Astrocyte (in vitro differentiated cells and primary cell): ENCODE data around the gene COL28A1. TPM values are rescaled to one million over a fixed set of nuclear protein-coding genes. Genes with fewer than 3 reads are reported as not detected.

Experiments
- DNase-seq: peaks from one replicate; pipeline ENCODE4 v3.0.0-alpha.2; 2010; ENCODE audit warnings: low read depth
- FAIRE-seq: peaks from 2 replicates; lab custom pipeline; 2011; peaks lifted over from hg19 to GRCh38; lab: Jason Lieb, UNC
- H2AFZ ChIP-seq: 2 replicates; pipeline ENCODE4 v1.6.0; 2012; ENCODE audit warnings: low read depth, low read length, inconsistent platforms
- H3K27ac ChIP-seq: 2 replicates; pipeline ENCODE4 v1.5.1; 2011; ENCODE audit warnings: low read depth, low read length, inconsistent platforms
- H3K27me3 ChIP-seq: 2 replicates; pipeline ENCODE4 v1.6.0; 2011; ENCODE audit warnings: low read length, inconsistent platforms; ENCODE audit not compliant: insufficient read depth
- H3K36me3 ChIP-seq: 2 replicates; pipeline ENCODE4 v1.5.1; 2011; ENCODE audit warnings: low read length, inconsistent platforms; ENCODE audit not compliant: insufficient read depth
- H3K4me1 ChIP-seq: 2 replicates; pipeline ENCODE4 v1.5.1; 2011; ENCODE audit warnings: low read length, inconsistent platforms; ENCODE audit not compliant: insufficient read depth
- H3K4me2 ChIP-seq: 2 replicates; pipeline ENCODE4 v1.6.0; 2012; ENCODE audit warnings: low read length, inconsistent platforms
- H3K4me3 ChIP-seq: 2 replicates; pipeline ENCODE4 v1.5.1; 2011; ENCODE audit warnings: low read depth, mild to moderate bottlenecking, low read length, inconsistent platforms; ENCODE audit not compliant: insufficient read depth
- H3K79me2 ChIP-seq: 2 replicates; pipeline ENCODE4 v1.6.0; 2012; ENCODE audit warnings: mild to moderate bottlenecking, low read length, inconsistent platforms; ENCODE audit not compliant: insufficient read depth
- H3K9ac ChIP-seq: 2 replicates; pipeline ENCODE4 v1.6.0; 2012; ENCODE audit warnings: mild to moderate bottlenecking, low read length, inconsistent platforms
- H3K9me3 ChIP-seq: 2 replicates; pipeline ENCODE4 v1.5.1; 2012; ENCODE audit warnings: low read depth, mild to moderate bottlenecking, low read length, inconsistent platforms; ENCODE audit not compliant: insufficient read depth
- H4K20me1 ChIP-seq: 2 replicates; pipeline ENCODE4 v1.6.0; 2012; ENCODE audit warnings: low read length, inconsistent platforms; ENCODE audit not compliant: insufficient read depth
- H3K27ac Mint-ChIP-seq: one replicate; pipeline ENCODE4 v1.8.0; 2021; ENCODE audit warnings: mild to moderate bottlenecking, mixed read lengths; ENCODE audit not compliant: unreplicated experiment
- H3K27me3 Mint-ChIP-seq: one replicate; pipeline ENCODE4 v1.8.0; 2021; ENCODE audit warnings: low read depth, mixed read lengths; ENCODE audit not compliant: unreplicated experiment
- H3K36me3 Mint-ChIP-seq: one replicate; pipeline ENCODE4 v1.8.0; 2021; ENCODE audit warnings: low read depth, mixed read lengths; ENCODE audit not compliant: unreplicated experiment
- H3K4me1 Mint-ChIP-seq: one replicate; pipeline ENCODE4 v1.8.0; 2021; ENCODE audit warnings: low read depth, mixed read lengths; ENCODE audit not compliant: unreplicated experiment
- H3K4me3 Mint-ChIP-seq: one replicate; pipeline ENCODE4 v1.8.0; 2021; ENCODE audit warnings: mild to moderate bottlenecking, moderate library complexity, mixed read lengths; ENCODE audit not compliant: unreplicated experiment
- H3K9me3 Mint-ChIP-seq: one replicate; pipeline ENCODE4 v1.8.0; 2021; ENCODE audit warnings: mild to moderate bottlenecking, mixed read lengths; ENCODE audit not compliant: unreplicated experiment
- EZH2 ChIP-seq: IDR thresholded peaks from 2 replicates; pipeline ENCODE4 v1.6.1; 2012; ENCODE audit warnings: mild to moderate bottlenecking, low read length, inconsistent platforms; ENCODE audit not compliant: insufficient read depth
- total RNA-seq: library from RNA; stranded (reverse); gene quantifications from 2 replicates; pipeline ENCODE4 v1.2.1, GENCODE V29; 2021
- TF ChIP-seq, protein P1 (sequence below): IDR thresholded peaks from 2 replicates; pipeline ENCODE4 v1.5.1; 2011; ENCODE audit warnings: low read depth, mild to moderate bottlenecking, inconsistent platforms, low read length, moderate library complexity; ENCODE audit not compliant: insufficient read depth

Gene COL28A1
- total RNA-seq, 1 donor from 2014 or later: 0.11 TPM

- Histone ChIP-seq H4K20me1 (no peaks in the 10 kb centered on the region), H3K36me3 (no peaks in the 10 kb centered on the region), H3K9me3 (no peaks in the 10 kb centered on the region), H2AFZ (no peak overlapping the region), H3K79me2 (no peaks in the 10 kb centered on the region), H3K27ac (no peak overlapping the region), H3K27me3 (no peaks in the 10 kb centered on the region), H3K9ac (no peak overlapping the region), H3K4me1 (no peaks in the 10 kb centered on the region), H3K4me2 (no peak overlapping the region), H3K4me3 (no peak overlapping the region)
- Mint-ChIP-seq H3K36me3 (no peaks in the 10 kb centered on the region), H3K4me1 (peaks cover 3% of the 10 kb centered on the region), H3K27ac (no peak overlapping the region), H3K27me3 (no peaks in the 10 kb centered on the region), H3K9me3 (no peaks in the 10 kb centered on the region), H3K4me3 (no peak overlapping the region)
- FAIRE-seq: no peak
- TF ChIP-seq EZH2: no peak
- TF ChIP-seq, protein P1, sequence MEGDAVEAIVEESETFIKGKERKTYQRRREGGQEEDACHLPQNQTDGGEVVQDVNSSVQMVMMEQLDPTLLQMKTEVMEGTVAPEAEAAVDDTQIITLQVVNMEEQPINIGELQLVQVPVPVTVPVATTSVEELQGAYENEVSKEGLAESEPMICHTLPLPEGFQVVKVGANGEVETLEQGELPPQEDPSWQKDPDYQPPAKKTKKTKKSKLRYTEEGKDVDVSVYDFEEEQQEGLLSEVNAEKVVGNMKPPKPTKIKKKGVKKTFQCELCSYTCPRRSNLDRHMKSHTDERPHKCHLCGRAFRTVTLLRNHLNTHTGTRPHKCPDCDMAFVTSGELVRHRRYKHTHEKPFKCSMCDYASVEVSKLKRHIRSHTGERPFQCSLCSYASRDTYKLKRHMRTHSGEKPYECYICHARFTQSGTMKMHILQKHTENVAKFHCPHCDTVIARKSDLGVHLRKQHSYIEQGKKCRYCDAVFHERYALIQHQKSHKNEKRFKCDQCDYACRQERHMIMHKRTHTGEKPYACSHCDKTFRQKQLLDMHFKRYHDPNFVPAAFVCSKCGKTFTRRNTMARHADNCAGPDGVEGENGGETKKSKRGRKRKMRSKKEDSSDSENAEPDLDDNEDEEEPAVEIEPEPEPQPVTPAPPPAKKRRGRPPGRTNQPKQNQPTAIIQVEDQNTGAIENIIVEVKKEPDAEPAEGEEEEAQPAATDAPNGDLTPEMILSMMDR: no peak
- no peak for DNase-seq
Observed at GRCh38 chr7:7347045-7347444, 188.6 kb downstream of the COL28A1 start.

DNA sequence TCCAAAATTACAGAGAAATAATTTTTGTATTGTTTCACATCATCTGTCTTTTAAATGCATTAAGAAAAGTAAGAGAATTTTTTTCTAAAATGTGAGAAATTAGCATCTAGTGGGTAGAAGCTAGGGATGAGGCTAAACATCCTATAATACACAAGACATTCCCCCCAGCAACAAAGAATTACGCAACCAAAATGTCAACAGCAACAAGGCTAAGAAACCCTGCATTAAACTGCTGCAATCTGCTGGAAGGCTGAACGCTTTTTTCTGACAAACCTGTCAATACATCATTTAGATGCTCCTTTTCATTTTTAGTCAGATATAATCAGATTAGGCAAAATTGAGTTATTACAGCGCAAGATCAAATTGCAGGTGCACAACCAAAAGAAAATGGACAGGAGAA is 191.1 kb downstream of the COL28A1 start:
- H2AFZ ChIP-seq: no peak overlapping the region
- no peak overlapping the region for H3K4me3 ChIP-seq
- H4K20me1 ChIP-seq: no peaks in the 10 kb centered on the region
- DNase-seq (no peak), FAIRE-seq (no peak)
- H3K9ac ChIP-seq: no peak overlapping the region
- Mint-ChIP-seq H3K4me1 (peaks cover 3% of the 10 kb centered on the region), H3K27me3 (no peaks in the 10 kb centered on the region), H3K4me3 (no peak overlapping the region), H3K9me3 (no peaks in the 10 kb centered on the region), H3K27ac (no peak overlapping the region), H3K36me3 (no peaks in the 10 kb centered on the region)
- no peaks in the 10 kb centered on the region for H3K79me2 ChIP-seq
- no peak for TF ChIP-seq EZH2
- TF ChIP-seq, protein P1: no peak
- H3K36me3 ChIP-seq: no peaks in the 10 kb centered on the region
- no peaks in the 10 kb centered on the region for H3K27me3 ChIP-seq
- no peak overlapping the region for H3K4me2 ChIP-seq
- H3K27ac ChIP-seq: no peak overlapping the region
- H3K4me1 ChIP-seq: no peaks in the 10 kb centered on the region
- H3K9me3 ChIP-seq: no peaks in the 10 kb centered on the region

- no peak for FAIRE-seq
- Histone ChIP-seq H3K9ac (no peak overlapping the region), H3K27me3 (no peaks in the 10 kb centered on the region), H3K27ac (no peak overlapping the region), H3K4me1 (no peaks in the 10 kb centered on the region), H3K4me2 (no peak overlapping the region), H3K4me3 (no peak overlapping the region), H3K79me2 (no peaks in the 10 kb centered on the region), H3K36me3 (no peaks in the 10 kb centered on the region), H2AFZ (no peak overlapping the region), H4K20me1 (no peaks in the 10 kb centered on the region), H3K9me3 (no peaks in the 10 kb centered on the region)
- no peaks in the 10 kb centered on the region for H3K4me1 Mint-ChIP-seq
- TF ChIP-seq, protein P1: no peak
- no peak for TF ChIP-seq EZH2
- no peak for DNase-seq
- no peaks in the 10 kb centered on the region for H3K27me3 Mint-ChIP-seq
- H3K4me3 Mint-ChIP-seq: no peak overlapping the region
- H3K9me3 Mint-ChIP-seq: no peaks in the 10 kb centered on the region
- no peak overlapping the region for H3K27ac Mint-ChIP-seq
- no peaks in the 10 kb centered on the region for H3K36me3 Mint-ChIP-seq
Observed at GRCh38 chr7:7335909-7336308, 199.8 kb downstream of the COL28A1 start.
